Natural killer cell treated with Interleukin-12 subunit alpha and Interleukin-12 subunit beta and Interleukin-15 and Interleukin-18, amount 100 ng/mL, for 72 hours (primary cell): Measurements from ENCODE around the gene SPOCK1. TPM values are rescaled to one million over a fixed set of nuclear protein-coding genes. Genes with fewer than 3 reads are reported as not detected.
A peak's percentile ranks its signal among the peaks of the same experiment; 100 is the strongest.
"Not testable (repeated sequence)": the region's sequence is repeated elsewhere in the genome, so short reads cannot be mapped to it uniquely, and the experiment has no call there.

ENCODE experiments used
- ATAC-seq, 2 donors: fragments of 150-1000 bp; cut with Tn5 transposase in 1 of 2; sonication (Bioruptor Pico), chemical (Tn5 transposase) in 1 of 2; 2 replicates each; pipeline ENCODE4 v1.10.0; 2021
- DNase-seq: peaks from one replicate; pipeline ENCODE4 v3.0.0; 2022; ENCODE audit warnings: low spot score
- H3K27ac Mint-ChIP-seq, 2 donors: 1 replicate in 1 of 2; 2 replicates in 1 of 2; pipeline ENCODE4 v1.8.0; 2022; ENCODE audit warnings: mixed read lengths in 2 of 2, mild to moderate bottlenecking in 1 of 2, moderate library complexity in 1 of 2
- H3K27me3 Mint-ChIP-seq, 2 donors: 1 replicate in 1 of 2; 2 replicates in 1 of 2; pipeline ENCODE4 v1.8.0; 2022; ENCODE audit warnings: mixed read lengths in 2 of 2
- H3K36me3 Mint-ChIP-seq: one replicate; pipeline ENCODE4 v1.8.0; 2022; ENCODE audit warnings: mixed read lengths
- H3K4me1 Mint-ChIP-seq, 2 donors: 1 replicate in 1 of 2; 2 replicates in 1 of 2; pipeline ENCODE4 v1.8.0; 2022; ENCODE audit warnings: low read depth in 2 of 2, mixed read lengths in 2 of 2, mild to moderate bottlenecking in 1 of 2
- H3K4me3 Mint-ChIP-seq: one replicate; pipeline ENCODE4 v1.8.0; 2022; ENCODE audit warnings: mixed read lengths
- H3K9me3 Mint-ChIP-seq: 2 replicates; pipeline ENCODE4 v1.8.0; 2022; ENCODE audit warnings: mixed read lengths
- total RNA-seq, 2 donors: library from RNA; stranded (reverse); gene quantifications; one replicate each; pipeline ENCODE4 v1.2.3, GENCODE V29; 2022

The SPOCK1 gene
- total RNA-seq, 2 donors from 2014 or later, result not detected

GRCh38 chr5:137393196-137393993, 105.7 kb downstream of the SPOCK1 start:
- Mint-ChIP-seq H3K27me3 (peaks cover 8 to 17% of the 10 kb centered on the region in 2 donors), H3K4me3 (no peak overlapping the region), H3K36me3 (no peaks in the 10 kb centered on the region), H3K9me3 (no peaks in the 10 kb centered on the region), H3K27ac (no peak overlapping the region), H3K4me1 (no peaks in the 10 kb centered on the region)
- ATAC-seq (no peak), DNase-seq (no peak)

GRCh38 chr5:137392261-137392660, 106.9 kb downstream of the SPOCK1 start:
- H3K36me3 Mint-ChIP-seq, result no peaks in the 10 kb centered on the region
- no peaks in the 10 kb centered on the region for H3K4me1 Mint-ChIP-seq
- ATAC-seq, result no peak
- H3K27ac Mint-ChIP-seq, result no peak overlapping the region
- H3K9me3 Mint-ChIP-seq, result no peaks in the 10 kb centered on the region
- DNase-seq, result no peak
- peaks cover 8 to 12% of the 10 kb centered on the region in 2 donors for H3K27me3 Mint-ChIP-seq
- H3K4me3 Mint-ChIP-seq, result no peak overlapping the region

GRCh38 chr5:137391044-137391443, 108.1 kb downstream of the SPOCK1 start:
- ATAC-seq, DNase-seq, H3K9me3 Mint-ChIP-seq, H3K4me3 Mint-ChIP-seq, H3K4me1 Mint-ChIP-seq, H3K36me3 Mint-ChIP-seq, H3K27ac Mint-ChIP-seq: not testable (repeated sequence)
- H3K27me3 Mint-ChIP-seq, result peaks cover 8 to 12% of the 10 kb centered on the region in 2 donors

GRCh38 chr5:137389042-137389441, 110.1 kb downstream of the SPOCK1 start:
- Mint-ChIP-seq H3K27ac (no peak overlapping the region), H3K36me3 (no peaks in the 10 kb centered on the region), H3K4me3 (no peak overlapping the region), H3K4me1 (no peaks in the 10 kb centered on the region), H3K9me3 (no peaks in the 10 kb centered on the region), H3K27me3 (peaks cover 12 to 19% of the 10 kb centered on the region in 2 donors)
- DNase-seq (no peak), ATAC-seq (no peak)

GRCh38 chr5:137385064-137385463, 114.1 kb downstream of the SPOCK1 start:
- peaks cover 7% of the 10 kb centered on the region for H3K36me3 Mint-ChIP-seq
- H3K27me3 Mint-ChIP-seq, result peaks cover 4 to 7% of the 10 kb centered on the region in 2 donors
- H3K4me1 Mint-ChIP-seq, result no peaks in the 10 kb centered on the region
- H3K27ac Mint-ChIP-seq, result no peak overlapping the region
- peaks cover 7% of the 10 kb centered on the region for H3K9me3 Mint-ChIP-seq
- H3K4me3 Mint-ChIP-seq, result no peak overlapping the region
- ATAC-seq (no peak), DNase-seq (no peak)

GRCh38 chr5:137383909-137384308, 115.2 kb downstream of the SPOCK1 start:
- Mint-ChIP-seq H3K36me3 (peaks cover 7% of the 10 kb centered on the region), H3K27me3 (peaks cover 4 to 7% of the 10 kb centered on the region in 2 donors), H3K27ac (no peak overlapping the region), H3K4me3 (no peak overlapping the region), H3K4me1 (no peaks in the 10 kb centered on the region), H3K9me3 (peaks cover 7% of the 10 kb centered on the region)
- peak in 1 of 2 donors; percentile 13 for ATAC-seq
- DNase-seq, result no peak

- H3K4me1 Mint-ChIP-seq, result no peaks in the 10 kb centered on the region
- no peak overlapping the region for H3K4me3 Mint-ChIP-seq
- no peak overlapping the region for H3K27ac Mint-ChIP-seq
- ATAC-seq (no peak), DNase-seq (no peak)
- peaks cover 6 to 13% of the 10 kb centered on the region in 2 donors for H3K27me3 Mint-ChIP-seq
- H3K36me3 Mint-ChIP-seq, result peaks cover 7% of the 10 kb centered on the region
- peaks cover 7% of the 10 kb centered on the region for H3K9me3 Mint-ChIP-seq
These were observed 117.6 kb downstream of the SPOCK1 start for GRCh38 chr5:137381555-137381954.

- no peak for DNase-seq
- ATAC-seq, result no peak
- Mint-ChIP-seq H3K27me3 (peaks cover 4 to 11% of the 10 kb centered on the region in 2 donors), H3K4me1 (no peaks in the 10 kb centered on the region), H3K27ac (no peak overlapping the region), H3K36me3 (peaks cover 7% of the 10 kb centered on the region), H3K4me3 (no peak overlapping the region), H3K9me3 (peaks cover 7% of the 10 kb centered on the region)
These were observed 119.4 kb downstream of the SPOCK1 start for GRCh38 chr5:137379555-137380286.

- no peak for ATAC-seq
- Mint-ChIP-seq H3K27ac (no peak overlapping the region), H3K27me3 (peaks cover 4 to 7% of the 10 kb centered on the region in 2 donors), H3K4me3 (no peak overlapping the region), H3K9me3 (no peaks in the 10 kb centered on the region), H3K4me1 (no peaks in the 10 kb centered on the region), H3K36me3 (no peaks in the 10 kb centered on the region)
- DNase-seq, result no peak
These were observed 123.2 kb downstream of the SPOCK1 start for GRCh38 chr5:137375741-137376526.

- no peak for DNase-seq
- no peak overlapping the region for H3K4me3 Mint-ChIP-seq
- H3K9me3 Mint-ChIP-seq, result no peaks in the 10 kb centered on the region
- ATAC-seq, result no peak
- peaks cover 4 to 7% of the 10 kb centered on the region in 2 donors for H3K27me3 Mint-ChIP-seq
- no peaks in the 10 kb centered on the region for H3K36me3 Mint-ChIP-seq
- H3K27ac Mint-ChIP-seq, result no peak overlapping the region
- no peaks in the 10 kb centered on the region for H3K4me1 Mint-ChIP-seq
These were observed 124.9 kb downstream of the SPOCK1 start for GRCh38 chr5:137374110-137374714.

GRCh38 chr5:137372773-137373160, 126.4 kb downstream of the SPOCK1 start:
- no peak for ATAC-seq
- Mint-ChIP-seq H3K9me3 (no peaks in the 10 kb centered on the region), H3K27me3 (peaks cover 4 to 5% of the 10 kb centered on the region in 2 donors), H3K4me1 (no peaks in the 10 kb centered on the region), H3K36me3 (no peaks in the 10 kb centered on the region), H3K27ac (no peak overlapping the region), H3K4me3 (no peak overlapping the region)
- no peak for DNase-seq

- no peaks in the 10 kb centered on the region for H3K9me3 Mint-ChIP-seq
These were observed 126.9 kb downstream of the SPOCK1 start for GRCh38 chr5:137372016-137372772.

More at GRCh38 chr5:137372016-137372772, 126.9 kb downstream of the SPOCK1 start:
- H3K4me3 Mint-ChIP-seq, result no peak overlapping the region
- H3K4me1 Mint-ChIP-seq, result no peaks in the 10 kb centered on the region
- H3K36me3 Mint-ChIP-seq, result no peaks in the 10 kb centered on the region
- H3K27me3 Mint-ChIP-seq, result peaks cover 0 to 2% of the 10 kb centered on the region in 2 donors
- ATAC-seq (no peak), DNase-seq (no peak)
- H3K27ac Mint-ChIP-seq, result no peak overlapping the region
